Fibroblast of mammary gland (primary cell): ENCODE data around the gene DNASE1L1.

Experiments
- DNase-seq: peaks from one replicate; pipeline ENCODE4 v3.0.0-alpha.2; 2010; ENCODE audit warnings: low read depth
- H3K4me3 ChIP-seq: 2 replicates; pipeline ENCODE4 v1.5.1; 2011; ENCODE audit warnings: low read depth, mild to moderate bottlenecking, low read length, moderate library complexity; ENCODE audit not compliant: control insufficient read depth
- TF ChIP-seq, protein P1 (sequence below): conservative IDR thresholded peaks from 2 replicates; pipeline ENCODE4 v1.5.1; 2011; ENCODE audit warnings: low read depth, low read length, inconsistent platforms; ENCODE audit not compliant: control insufficient read depth, insufficient read depth

DNASE1L1 gene

DNA sequence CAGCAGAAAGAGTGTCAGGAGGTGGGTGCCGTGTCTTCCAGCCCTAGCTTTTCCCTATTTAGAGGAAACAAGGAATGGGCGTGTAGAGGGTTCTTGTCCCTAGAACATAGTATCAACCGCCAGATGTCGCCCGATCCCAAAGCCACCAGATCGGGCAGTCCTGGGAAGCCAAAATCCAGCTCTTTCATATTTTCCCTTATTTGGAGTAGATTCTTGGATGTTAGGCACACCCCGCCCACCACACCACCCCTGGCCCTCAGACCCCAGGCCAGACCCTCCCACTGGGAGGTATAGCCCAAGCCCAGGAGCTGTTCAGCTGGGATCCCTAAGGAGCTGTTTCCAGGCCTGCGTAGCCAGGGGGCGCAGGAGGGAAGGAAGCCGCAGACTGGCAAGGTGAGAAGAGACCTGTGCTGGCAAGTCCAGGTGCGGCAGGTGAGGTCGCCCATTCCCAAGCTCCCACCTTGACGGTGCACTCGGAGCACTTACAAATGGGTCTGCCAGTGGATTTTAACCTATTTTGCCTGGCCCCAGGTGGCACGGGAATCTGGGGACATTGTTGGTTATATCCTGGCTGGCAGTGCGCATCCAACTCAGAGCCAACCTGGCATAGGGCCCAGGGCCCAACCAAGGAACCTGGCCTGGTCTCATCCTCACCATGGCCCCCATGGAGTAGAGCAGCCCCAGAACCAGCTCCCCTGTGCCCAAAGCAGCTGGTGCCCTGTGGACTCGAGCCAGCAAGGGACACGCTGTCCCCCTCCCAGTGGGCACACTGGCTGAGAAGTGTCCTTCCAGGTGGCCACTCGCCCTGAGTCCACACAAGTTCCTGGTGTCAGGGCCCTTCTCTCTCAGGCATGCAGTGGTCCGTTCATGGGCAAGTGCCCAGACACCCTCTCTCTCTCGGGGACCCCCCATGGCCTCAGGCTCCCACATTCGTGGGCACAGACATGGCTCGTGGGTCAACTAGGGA is 35.4 kb downstream of the DNASE1L1 start:
- peak overlapping the region; percentile 44 for H3K4me3 ChIP-seq
- TF ChIP-seq, protein P1, sequence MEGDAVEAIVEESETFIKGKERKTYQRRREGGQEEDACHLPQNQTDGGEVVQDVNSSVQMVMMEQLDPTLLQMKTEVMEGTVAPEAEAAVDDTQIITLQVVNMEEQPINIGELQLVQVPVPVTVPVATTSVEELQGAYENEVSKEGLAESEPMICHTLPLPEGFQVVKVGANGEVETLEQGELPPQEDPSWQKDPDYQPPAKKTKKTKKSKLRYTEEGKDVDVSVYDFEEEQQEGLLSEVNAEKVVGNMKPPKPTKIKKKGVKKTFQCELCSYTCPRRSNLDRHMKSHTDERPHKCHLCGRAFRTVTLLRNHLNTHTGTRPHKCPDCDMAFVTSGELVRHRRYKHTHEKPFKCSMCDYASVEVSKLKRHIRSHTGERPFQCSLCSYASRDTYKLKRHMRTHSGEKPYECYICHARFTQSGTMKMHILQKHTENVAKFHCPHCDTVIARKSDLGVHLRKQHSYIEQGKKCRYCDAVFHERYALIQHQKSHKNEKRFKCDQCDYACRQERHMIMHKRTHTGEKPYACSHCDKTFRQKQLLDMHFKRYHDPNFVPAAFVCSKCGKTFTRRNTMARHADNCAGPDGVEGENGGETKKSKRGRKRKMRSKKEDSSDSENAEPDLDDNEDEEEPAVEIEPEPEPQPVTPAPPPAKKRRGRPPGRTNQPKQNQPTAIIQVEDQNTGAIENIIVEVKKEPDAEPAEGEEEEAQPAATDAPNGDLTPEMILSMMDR = peak; percentile 38
- DNase-seq = peak; percentile 74

DNA sequence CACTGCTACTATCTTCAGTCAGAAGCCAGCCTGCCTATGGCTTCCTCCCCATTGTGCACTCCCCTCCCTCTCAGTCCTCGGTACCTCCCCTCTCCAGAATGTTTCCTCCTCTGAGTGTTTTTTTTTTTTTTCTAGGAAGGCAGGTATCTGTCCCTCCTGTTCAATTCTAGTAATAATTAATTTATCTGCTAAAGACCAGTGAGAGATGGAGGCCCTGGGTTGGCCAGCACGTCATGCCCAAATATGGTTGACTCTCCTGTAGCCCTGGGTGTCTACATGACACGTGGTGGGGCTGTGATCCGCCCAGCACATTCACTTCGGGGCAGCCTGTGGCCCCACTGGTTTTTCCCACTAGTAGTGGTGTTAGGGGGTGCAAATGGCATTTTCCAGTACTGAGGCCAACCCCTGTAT is 36.4 kb downstream of the DNASE1L1 start:
- no peak for DNase-seq
- H3K4me3 ChIP-seq = no peak overlapping the region
- TF ChIP-seq, protein P1 = no peak

DNA sequence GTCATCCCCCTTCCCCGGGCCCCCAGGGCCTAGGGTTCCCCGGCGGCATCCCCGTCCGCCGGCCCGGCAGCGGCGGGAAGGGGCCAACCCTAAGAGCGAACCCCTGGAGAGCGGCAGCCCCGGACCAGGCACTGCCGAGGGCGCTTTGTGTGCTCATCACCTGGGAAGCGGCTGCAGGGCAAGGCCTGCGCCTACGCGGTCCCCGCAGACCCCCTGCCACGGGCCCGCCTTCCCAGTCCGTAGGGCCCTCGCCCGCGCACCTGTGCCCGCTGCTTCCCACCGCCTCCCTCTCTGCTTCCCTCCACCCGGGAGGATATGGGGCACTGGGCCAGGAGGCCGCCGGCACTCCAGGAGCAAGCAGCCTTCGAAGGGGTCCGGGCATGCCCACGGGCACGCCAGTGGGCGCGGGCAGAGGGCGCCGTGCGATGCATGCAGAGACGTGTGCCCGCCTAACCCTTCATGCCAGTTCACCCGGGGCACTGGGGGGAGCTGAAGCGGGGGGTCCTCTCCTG is 37.2 kb downstream of the DNASE1L1 start:
- TF ChIP-seq, protein P1 = no peak
- no peak for DNase-seq
- H3K4me3 ChIP-seq = peak overlapping the region; percentile 44

DNA sequence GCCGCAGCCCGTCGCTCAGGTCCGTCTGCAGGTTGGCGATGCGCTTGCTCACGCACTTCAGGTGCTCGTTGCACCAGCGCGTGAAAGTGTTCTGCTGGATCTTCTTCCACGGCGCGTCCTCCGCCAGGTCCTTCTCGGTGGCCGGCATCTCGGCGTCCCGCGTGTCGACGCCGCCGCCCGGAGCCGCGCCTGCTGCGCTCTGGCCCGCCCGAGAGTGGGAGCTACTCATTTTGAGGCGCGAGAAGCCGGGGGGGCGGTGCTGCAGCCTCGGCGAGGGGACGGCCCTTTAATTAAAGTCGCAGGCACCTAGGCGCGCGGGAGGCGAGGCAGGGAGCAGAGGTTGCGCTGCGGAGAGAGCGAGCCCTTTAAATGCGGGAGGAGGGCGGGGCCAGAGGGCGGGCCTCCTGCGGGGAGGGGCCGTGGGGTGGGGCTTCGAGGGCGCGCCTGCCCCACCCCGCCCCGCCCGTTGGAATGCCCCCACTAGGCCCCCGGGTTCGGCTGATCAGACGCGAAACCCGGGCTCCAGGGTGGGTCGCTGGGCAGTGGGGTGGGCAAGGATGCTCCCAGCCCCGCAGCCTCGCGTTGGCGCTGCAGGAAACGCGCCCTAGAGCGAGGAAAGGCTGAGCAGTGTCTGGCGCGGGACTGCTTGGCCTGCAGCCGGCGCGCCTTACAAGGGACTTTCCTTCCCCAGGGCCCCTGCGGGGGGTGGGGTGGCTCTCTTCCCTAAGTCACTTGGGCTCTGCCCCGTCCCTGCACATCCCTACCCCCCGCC is 37.9 kb downstream of the DNASE1L1 start:
- H3K4me3 ChIP-seq = peak overlapping the region; percentile 80
- DNase-seq = peak; percentile 88
- TF ChIP-seq, protein P1 = no peak

DNA sequence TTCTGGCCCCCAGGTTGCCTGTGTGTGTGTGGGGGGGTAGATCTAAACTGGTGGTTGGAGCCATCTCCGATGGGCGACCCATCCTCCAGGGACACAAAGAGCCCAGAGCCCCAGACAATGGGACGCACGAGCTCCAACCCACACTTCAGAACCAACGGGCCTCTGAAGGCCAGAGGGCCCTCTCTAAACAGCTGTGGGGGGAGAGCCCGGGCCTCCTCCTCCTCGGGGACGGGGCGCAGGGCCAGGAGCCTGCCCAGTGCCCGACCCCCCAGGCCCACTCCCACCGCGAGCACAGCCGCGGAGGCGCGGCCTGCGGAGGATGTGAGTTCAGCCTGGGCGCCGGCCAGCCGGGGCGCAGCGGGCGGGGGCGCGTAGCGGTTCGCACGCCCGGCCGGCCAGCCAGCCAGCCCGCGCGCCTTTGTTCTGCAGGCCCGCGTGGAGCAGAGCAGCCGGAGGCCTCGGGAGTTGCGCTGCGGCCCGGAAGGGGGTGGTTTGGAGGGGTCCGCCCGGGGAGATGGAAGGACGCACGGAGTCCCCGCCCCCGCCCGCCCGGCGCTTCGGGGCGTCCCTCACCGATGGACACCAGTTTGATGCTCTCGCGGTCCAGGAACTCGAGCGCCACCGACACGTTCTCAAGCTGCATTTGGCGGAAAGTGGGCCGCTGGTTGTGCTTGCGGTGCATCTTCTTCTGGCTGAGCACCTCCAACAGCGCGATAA is 38.6 kb downstream of the DNASE1L1 start:
- no peak for DNase-seq
- peak overlapping the region; percentile 80 for H3K4me3 ChIP-seq
- TF ChIP-seq, protein P1 = no peak
